ENCODE measurements around the gene TLR7. TPM values are rescaled to one million over a fixed set of nuclear protein-coding genes. Genes with fewer than 3 reads are reported as not detected.

The TLR7 gene
- total and polyA plus RNA-seq, 2 of the 13 experiments (the other 11 are each of a cell fraction or from before 2014, with no cell fraction given), result not detected

- no peaks in the 10 kb centered on the region for H3K9me3 ChIP-seq (ENCODE audit: low read length)
- no peak for ATAC-seq
- H3K4me1 ChIP-seq (ENCODE audit: insufficient read depth, low read length), result no peaks in the 10 kb centered on the region
- 93% methylated on average over 5 of the region's 5 CpGs for WGBS (ENCODE audit: low lambda C conversion rate)
- FAIRE-seq, result no peak
- no peak overlapping the region for H3K9ac ChIP-seq (ENCODE audit: insufficient read depth, low read depth, low read length)
- H2AFZ ChIP-seq (ENCODE audit: low read length), result no peak overlapping the region
- no peaks in the 10 kb centered on the region for H3K27me3 ChIP-seq (ENCODE audit: control insufficient read depth in 1 of 2, insufficient read depth in 2 of 2, low read length in 2 of 2)
- intact Hi-C loops (cut with micrococcal nuclease; ENCODE audit: unreplicated experiment), result no loop called here
- H3K4me3 ChIP-seq (replicated peaks in 1 of 3; ENCODE audit: insufficient read depth in 1 of 3, low read depth in 2 of 3, low read length in 3 of 3), result no peak overlapping the region
- no peak overlapping the region for H3K4me2 ChIP-seq (ENCODE audit: low read depth, low read length)
- H3K36me3 ChIP-seq (replicated peaks in 1 of 2; ENCODE audit: control insufficient read depth in 1 of 2, insufficient read depth in 2 of 2, low read length in 2 of 2), result peaks cover 0 to 21% of the 10 kb centered on the region in 2 experiments; a peak in 2 of 5 replicates
- in situ Hi-C loops (cut with HindIII; ENCODE audit: extremely low pct_ligation_motif_present, low pct_unique_long_range_greater_than_20kb), result no loop called here
- ChIA-PET CTCF (ENCODE audit: low intra/inter-chr PET ratio, low total read pairs) (interaction anchor here (1.5 kb wide), 1 partner anchor 76 kb away, joined by 6 read pairs; no protein-coding TSS in a partner anchor), POLR2A (no interaction called here)
- no peaks in the 10 kb centered on the region for H4K20me1 ChIP-seq (ENCODE audit: insufficient read depth, low read length)
- no TSS peak for BruUV-seq (replicated peaks)
- no peaks in the 10 kb centered on the region for H3K79me2 ChIP-seq (ENCODE audit: insufficient read depth, low read length)
- no peak for DNase-seq (ENCODE audit: low spot score)
- no peak overlapping the region for H3K27ac ChIP-seq (ENCODE audit: extremely low read length, insufficient read depth, low read length)
- TF ChIP-seq MTF2 (CRISPR knock-in tag; IDR thresholded peaks at IDR 0.05; ENCODE audit: borderline replicate concordance) (no peak), GATAD1 (CRISPR knock-in tag; IDR thresholded peaks at IDR 0.05) (no peak), ZNF350 (CRISPR knock-in tag; IDR thresholded peaks at IDR 0.05; ENCODE audit: borderline replicate concordance, low read depth) (no peak), WIZ (CRISPR knock-in tag; IDR thresholded peaks at IDR 0.05) (no peak), ZNF615 (CRISPR knock-in tag; IDR thresholded peaks at IDR 0.05; ENCODE audit: borderline replicate concordance) (no peak), TGIF2 (CRISPR knock-in tag; IDR thresholded peaks at IDR 0.05) (no peak), FOSL2 (CRISPR knock-in tag; IDR thresholded peaks at IDR 0.05) (no peak)
- TF ChIP-seq, protein P1, sequence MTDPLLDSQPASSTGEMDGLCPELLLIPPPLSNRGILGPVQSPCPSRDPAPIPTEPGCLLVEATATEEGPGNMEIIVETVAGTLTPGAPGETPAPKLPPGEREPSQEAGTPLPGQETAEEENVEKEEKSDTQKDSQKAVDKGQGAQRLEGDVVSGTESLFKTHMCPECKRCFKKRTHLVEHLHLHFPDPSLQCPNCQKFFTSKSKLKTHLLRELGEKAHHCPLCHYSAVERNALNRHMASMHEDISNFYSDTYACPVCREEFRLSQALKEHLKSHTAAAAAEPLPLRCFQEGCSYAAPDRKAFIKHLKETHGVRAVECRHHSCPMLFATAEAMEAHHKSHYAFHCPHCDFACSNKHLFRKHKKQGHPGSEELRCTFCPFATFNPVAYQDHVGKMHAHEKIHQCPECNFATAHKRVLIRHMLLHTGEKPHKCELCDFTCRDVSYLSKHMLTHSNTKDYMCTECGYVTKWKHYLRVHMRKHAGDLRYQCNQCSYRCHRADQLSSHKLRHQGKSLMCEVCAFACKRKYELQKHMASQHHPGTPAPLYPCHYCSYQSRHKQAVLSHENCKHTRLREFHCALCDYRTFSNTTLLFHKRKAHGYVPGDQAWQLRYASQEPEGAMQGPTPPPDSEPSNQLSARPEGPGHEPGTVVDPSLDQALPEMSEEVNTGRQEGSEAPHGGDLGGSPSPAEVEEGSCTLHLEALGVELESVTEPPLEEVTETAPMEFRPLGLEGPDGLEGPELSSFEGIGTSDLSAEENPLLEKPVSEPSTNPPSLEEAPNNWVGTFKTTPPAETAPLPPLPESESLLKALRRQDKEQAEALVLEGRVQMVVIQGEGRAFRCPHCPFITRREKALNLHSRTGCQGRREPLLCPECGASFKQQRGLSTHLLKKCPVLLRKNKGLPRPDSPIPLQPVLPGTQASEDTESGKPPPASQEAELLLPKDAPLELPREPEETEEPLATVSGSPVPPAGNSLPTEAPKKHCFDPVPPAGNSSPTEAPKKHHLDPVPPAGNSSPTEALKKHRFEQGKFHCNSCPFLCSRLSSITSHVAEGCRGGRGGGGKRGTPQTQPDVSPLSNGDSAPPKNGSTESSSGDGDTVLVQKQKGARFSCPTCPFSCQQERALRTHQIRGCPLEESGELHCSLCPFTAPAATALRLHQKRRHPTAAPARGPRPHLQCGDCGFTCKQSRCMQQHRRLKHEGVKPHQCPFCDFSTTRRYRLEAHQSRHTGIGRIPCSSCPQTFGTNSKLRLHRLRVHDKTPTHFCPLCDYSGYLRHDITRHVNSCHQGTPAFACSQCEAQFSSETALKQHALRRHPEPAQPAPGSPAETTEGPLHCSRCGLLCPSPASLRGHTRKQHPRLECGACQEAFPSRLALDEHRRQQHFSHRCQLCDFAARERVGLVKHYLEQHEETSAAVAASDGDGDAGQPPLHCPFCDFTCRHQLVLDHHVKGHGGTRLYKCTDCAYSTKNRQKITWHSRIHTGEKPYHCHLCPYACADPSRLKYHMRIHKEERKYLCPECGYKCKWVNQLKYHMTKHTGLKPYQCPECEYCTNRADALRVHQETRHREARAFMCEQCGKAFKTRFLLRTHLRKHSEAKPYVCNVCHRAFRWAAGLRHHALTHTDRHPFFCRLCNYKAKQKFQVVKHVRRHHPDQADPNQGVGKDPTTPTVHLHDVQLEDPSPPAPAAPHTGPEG (CRISPR knock-in tag; IDR thresholded peaks at IDR 0.05), result no peak
- TF ChIP-seq, protein P2, sequence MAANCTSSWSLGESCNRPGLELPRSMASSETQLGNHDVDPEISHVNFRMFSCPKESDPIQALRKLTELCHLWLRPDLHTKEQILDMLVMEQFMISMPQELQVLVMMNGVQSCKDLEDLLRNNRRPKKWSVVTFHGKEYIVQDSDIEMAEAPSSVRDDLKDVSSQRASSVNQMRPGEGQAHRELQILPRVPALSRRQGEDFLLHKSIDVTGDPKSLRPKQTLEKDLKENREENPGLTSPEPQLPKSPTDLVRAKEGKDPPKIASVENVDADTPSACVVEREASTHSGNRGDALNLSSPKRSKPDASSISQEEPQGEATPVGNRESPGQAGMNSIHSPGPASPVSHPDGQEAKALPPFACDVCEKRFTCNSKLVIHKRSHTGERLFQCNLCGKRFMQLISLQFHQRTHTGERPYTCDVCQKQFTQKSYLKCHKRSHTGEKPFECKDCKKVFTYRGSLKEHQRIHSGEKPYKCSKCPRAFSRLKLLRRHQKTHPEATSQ (CRISPR knock-in tag; IDR thresholded peaks at IDR 0.05; ENCODE audit: borderline replicate concordance), result no peak
- TF ChIP-seq, protein P3, sequence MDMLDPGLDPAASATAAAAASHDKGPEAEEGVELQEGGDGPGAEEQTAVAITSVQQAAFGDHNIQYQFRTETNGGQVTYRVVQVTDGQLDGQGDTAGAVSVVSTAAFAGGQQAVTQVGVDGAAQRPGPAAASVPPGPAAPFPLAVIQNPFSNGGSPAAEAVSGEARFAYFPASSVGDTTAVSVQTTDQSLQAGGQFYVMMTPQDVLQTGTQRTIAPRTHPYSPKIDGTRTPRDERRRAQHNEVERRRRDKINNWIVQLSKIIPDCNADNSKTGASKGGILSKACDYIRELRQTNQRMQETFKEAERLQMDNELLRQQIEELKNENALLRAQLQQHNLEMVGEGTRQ (IDR thresholded peaks at IDR 0.05; ENCODE audit: low read depth, low read length), result no peak
- TF ChIP-seq, protein P3 (CRISPR knock-in tag; IDR thresholded peaks at IDR 0.05; ENCODE audit: borderline replicate concordance), result no peak
- TF ChIP-seq, protein P4, sequence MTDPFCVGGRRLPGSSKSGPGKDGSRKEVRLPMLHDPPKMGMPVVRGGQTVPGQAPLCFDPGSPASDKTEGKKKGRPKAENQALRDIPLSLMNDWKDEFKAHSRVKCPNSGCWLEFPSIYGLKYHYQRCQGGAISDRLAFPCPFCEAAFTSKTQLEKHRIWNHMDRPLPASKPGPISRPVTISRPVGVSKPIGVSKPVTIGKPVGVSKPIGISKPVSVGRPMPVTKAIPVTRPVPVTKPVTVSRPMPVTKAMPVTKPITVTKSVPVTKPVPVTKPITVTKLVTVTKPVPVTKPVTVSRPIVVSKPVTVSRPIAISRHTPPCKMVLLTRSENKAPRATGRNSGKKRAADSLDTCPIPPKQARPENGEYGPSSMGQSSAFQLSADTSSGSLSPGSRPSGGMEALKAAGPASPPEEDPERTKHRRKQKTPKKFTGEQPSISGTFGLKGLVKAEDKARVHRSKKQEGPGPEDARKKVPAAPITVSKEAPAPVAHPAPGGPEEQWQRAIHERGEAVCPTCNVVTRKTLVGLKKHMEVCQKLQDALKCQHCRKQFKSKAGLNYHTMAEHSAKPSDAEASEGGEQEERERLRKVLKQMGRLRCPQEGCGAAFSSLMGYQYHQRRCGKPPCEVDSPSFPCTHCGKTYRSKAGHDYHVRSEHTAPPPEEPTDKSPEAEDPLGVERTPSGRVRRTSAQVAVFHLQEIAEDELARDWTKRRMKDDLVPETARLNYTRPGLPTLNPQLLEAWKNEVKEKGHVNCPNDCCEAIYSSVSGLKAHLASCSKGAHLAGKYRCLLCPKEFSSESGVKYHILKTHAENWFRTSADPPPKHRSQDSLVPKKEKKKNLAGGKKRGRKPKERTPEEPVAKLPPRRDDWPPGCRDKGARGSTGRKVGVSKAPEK (CRISPR knock-in tag; IDR thresholded peaks at IDR 0.05; ENCODE audit: borderline replicate concordance), result no peak
These were observed 49.3 kb upstream of the TLR7 start for GRCh38 chrX:12817528-12817927.

Data from HepG2 (cell line).